Left lung (tissue), 10 donors: ENCODE results near the gene ITGB1. TPM values are rescaled to one million over a fixed set of nuclear protein-coding genes. Genes with fewer than 3 reads are reported as not detected.
"Not testable (repeated sequence)": the region's sequence is repeated elsewhere in the genome, so short reads cannot be mapped to it uniquely, and the experiment has no call there.

ENCODE experiments used
- ATAC-seq: fragments of 200-7000 bp; cut with Tn5 transposase; one replicate; pipeline ENCODE4 v1.9.1; 2020; ENCODE audit warnings: moderate library complexity
- DNase-seq, 4 donors: peaks; one replicate each; pipeline ENCODE4 v3.0.0-alpha.2; 2013 to 2020
- H3K27ac ChIP-seq, 2 donors: fragments of 200-600 bp; sonication (generic) in 1 of 2; one replicate each; pipeline versions ENCODE4 v1.5.0 to v1.8.0; 2020 to 2021
- H3K27me3 ChIP-seq, 2 donors: fragments of 200-600 bp; sonication (generic) in 1 of 2; one replicate each; pipeline versions ENCODE4 v1.5.0 to v1.8.0; 2020 to 2021
- H3K36me3 ChIP-seq, 2 donors: fragments of 200-600 bp; sonication (generic) in 1 of 2; one replicate each; pipeline versions ENCODE4 v1.5.0 to v1.8.0; 2020 to 2021
- H3K4me1 ChIP-seq, 2 donors: fragments of 200-600 bp; one replicate each; pipeline ENCODE4 v1.8.0; 2021
- H3K4me3 ChIP-seq, 2 donors: fragments of 200-600 bp; sonication (generic) in 1 of 2; one replicate each; pipeline versions ENCODE4 v1.5.0 to v1.8.0; 2020 to 2021; ENCODE audit warnings: mild to moderate bottlenecking in 1 of 2
- H3K9me3 ChIP-seq, 2 donors: fragments of 200-600 bp; sonication (generic) in 1 of 2; one replicate each; pipeline versions ENCODE4 v1.5.0 to v1.8.0; 2020 to 2021
- intact Hi-C, 2 donors: fragments of 100-400 bp; cut with DNase I; formaldehyde crosslinking; loops; one replicate each; pipeline versions ENCODE4 v1.11.2 to v1.14.2; 2022
- polyA plus RNA-seq, 6 donors: library from polyadenylated mRNA; unstranded; fragments of 120-200 nt; gene quantifications; one replicate each; pipeline ENCODE4 v1.2.1, GENCODE V29; 2013; ENCODE audit not compliant: insufficient read length in 6 of 6
- total RNA-seq, 2 donors: library from RNA; stranded (reverse); fragmentation: NEBNext Ultra II Directional; extraction: Animal tissue kit (Norgen Biotek cat#: 25700); gene quantifications; one replicate each; pipeline ENCODE4 v1.2.1, GENCODE V29; 2021
- TF ChIP-seq, protein P1 (sequence below), 2 donors: fragments of 200-600 bp; sonication (generic) in 1 of 2; IDR thresholded peaks; one replicate each; pipeline versions ENCODE4 v1.5.0 to v1.8.0; 2021; ENCODE audit warnings: antibody characterized with exemption in 2 of 2
- donor health status: DM: no; HTN: yes; CAD: no.
- donor health status: DM: no; HTN: no; CAD: no.

The ITGB1 gene
- total and polyA plus RNA-seq, 8 donors = 460 to 642 (median 504) TPM

- H3K27me3 ChIP-seq = no peaks in the 10 kb centered on the region
- TF ChIP-seq, protein P1, sequence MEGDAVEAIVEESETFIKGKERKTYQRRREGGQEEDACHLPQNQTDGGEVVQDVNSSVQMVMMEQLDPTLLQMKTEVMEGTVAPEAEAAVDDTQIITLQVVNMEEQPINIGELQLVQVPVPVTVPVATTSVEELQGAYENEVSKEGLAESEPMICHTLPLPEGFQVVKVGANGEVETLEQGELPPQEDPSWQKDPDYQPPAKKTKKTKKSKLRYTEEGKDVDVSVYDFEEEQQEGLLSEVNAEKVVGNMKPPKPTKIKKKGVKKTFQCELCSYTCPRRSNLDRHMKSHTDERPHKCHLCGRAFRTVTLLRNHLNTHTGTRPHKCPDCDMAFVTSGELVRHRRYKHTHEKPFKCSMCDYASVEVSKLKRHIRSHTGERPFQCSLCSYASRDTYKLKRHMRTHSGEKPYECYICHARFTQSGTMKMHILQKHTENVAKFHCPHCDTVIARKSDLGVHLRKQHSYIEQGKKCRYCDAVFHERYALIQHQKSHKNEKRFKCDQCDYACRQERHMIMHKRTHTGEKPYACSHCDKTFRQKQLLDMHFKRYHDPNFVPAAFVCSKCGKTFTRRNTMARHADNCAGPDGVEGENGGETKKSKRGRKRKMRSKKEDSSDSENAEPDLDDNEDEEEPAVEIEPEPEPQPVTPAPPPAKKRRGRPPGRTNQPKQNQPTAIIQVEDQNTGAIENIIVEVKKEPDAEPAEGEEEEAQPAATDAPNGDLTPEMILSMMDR (IDR thresholded peaks at IDR 0.05) = no peak
- DNase-seq (no peak), ATAC-seq (no peak)
- H3K27ac ChIP-seq = no peak overlapping the region
- intact Hi-C loops = no loop called here
- H3K4me1 ChIP-seq = no peaks in the 10 kb centered on the region
- H3K36me3 ChIP-seq = peaks cover 0 to 80% of the 10 kb centered on the region in 2 donors
- no peaks in the 10 kb centered on the region for H3K9me3 ChIP-seq
- no peak overlapping the region for H3K4me3 ChIP-seq
These were observed 48.6 kb downstream of the ITGB1 start for GRCh38 chr10:32909456-32909855.

GRCh38 chr10:32906595-32906994, 51.4 kb downstream of the ITGB1 start:
- no peaks in the 10 kb centered on the region for H3K27me3 ChIP-seq
- H3K4me3 ChIP-seq = no peak overlapping the region
- peaks cover 0 to 85% of the 10 kb centered on the region in 2 donors for H3K36me3 ChIP-seq
- ATAC-seq = no peak
- TF ChIP-seq, protein P1 (IDR thresholded peaks at IDR 0.05) = no peak
- no peak for DNase-seq
- H3K9me3 ChIP-seq = no peaks in the 10 kb centered on the region
- H3K27ac ChIP-seq = no peak overlapping the region
- intact Hi-C loops = no loop called here
- no peaks in the 10 kb centered on the region for H3K4me1 ChIP-seq

DNA sequence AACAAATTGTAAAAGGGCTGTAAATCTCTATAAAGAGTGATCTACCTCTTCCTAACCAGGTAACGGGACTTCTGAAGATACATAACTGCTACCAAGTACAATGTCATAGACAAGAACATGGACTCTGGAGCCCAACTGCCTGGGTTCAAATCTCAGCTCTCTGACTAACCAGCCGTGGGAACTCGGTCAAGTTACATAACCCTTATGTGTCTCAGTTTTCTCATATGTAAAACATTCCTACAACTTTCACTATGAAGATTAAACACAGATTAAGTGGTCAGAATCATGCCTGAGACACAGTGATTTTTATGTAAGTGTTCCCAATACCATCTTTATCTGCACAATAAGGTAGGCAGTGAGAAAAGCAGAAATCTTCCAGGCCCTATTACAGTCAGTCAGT, 52.6 kb downstream of the ITGB1 start:
- ATAC-seq (no peak), DNase-seq (no peak)
- H3K36me3 ChIP-seq = peaks cover 0 to 77% of the 10 kb centered on the region in 2 donors
- intact Hi-C loops = no loop called here
- no peaks in the 10 kb centered on the region for H3K27me3 ChIP-seq
- H3K9me3 ChIP-seq = no peaks in the 10 kb centered on the region
- no peaks in the 10 kb centered on the region for H3K4me1 ChIP-seq
- H3K4me3 ChIP-seq = no peak overlapping the region
- no peak overlapping the region for H3K27ac ChIP-seq
- TF ChIP-seq, protein P1 (IDR thresholded peaks at IDR 0.05) = no peak

DNA sequence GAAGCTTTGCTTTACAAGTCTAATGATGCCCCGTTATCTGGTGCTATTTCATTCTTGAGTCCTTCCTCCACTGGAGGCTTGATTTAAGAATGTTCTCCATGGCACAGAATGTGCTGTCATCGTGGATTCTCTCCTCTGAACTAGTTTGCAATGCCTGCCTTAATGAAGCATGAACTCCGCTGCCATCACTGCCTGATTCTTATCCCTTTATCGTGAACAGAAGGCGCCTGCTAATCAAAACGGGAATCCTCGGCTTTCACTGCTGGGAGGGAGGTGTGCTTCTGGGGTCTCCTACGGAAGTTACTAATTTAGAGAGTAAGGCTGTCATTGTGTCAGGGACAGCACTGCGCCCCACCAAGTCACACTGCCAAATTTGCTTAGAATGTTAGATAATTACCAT, 56.2 kb downstream of the ITGB1 start:
- H3K4me3 ChIP-seq = no peak overlapping the region
- H3K27ac ChIP-seq = no peak overlapping the region
- DNase-seq (no peak), ATAC-seq (no peak)
- TF ChIP-seq, protein P1 (IDR thresholded peaks at IDR 0.05) = no peak
- no peaks in the 10 kb centered on the region for H3K4me1 ChIP-seq
- H3K27me3 ChIP-seq = no peaks in the 10 kb centered on the region
- peaks cover 0 to 76% of the 10 kb centered on the region in 2 donors for H3K36me3 ChIP-seq
- no peaks in the 10 kb centered on the region for H3K9me3 ChIP-seq
- intact Hi-C loops = no loop called here

DNA sequence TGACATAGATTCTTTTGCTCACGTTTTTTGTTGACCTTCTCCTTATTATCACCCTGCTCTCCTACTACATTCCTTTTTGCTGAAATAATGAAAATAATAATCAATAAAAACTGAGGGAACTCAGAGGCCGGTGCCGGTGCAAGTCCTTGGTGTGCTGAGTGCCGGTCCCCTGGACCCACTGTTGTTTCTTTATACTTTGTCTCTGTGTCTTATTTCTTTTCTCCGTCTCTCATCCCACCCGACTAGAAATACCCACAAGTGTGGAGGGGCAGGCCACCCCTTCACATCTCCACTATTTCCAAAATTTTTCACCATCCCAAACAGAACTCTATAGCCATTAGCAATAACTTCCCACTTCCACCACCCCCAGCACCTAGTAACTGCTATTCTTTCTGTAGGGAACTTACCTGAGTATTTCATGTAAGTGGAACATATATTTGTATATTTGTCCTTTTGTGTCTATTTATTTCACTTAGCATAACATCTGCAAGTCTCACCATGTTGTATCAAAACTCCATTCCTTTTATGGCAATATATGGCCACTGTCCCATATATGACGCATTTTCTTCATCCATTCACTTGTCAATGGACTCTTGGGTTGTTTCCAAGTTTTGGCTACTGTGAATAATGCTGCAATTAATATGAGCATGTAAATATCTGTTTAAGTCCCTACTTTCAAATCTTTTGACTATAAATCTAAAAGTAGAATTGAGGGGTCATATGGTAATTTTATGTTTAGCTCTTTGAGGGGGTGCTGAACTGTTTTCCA, 62.6 kb downstream of the ITGB1 start:
- H3K9me3 ChIP-seq, DNase-seq, H3K27me3 ChIP-seq, H3K27ac ChIP-seq, H3K4me3 ChIP-seq, intact Hi-C loops, H3K4me1 ChIP-seq, ATAC-seq: not testable (repeated sequence)
- H3K36me3 ChIP-seq = peaks cover 0 to 41% of the 10 kb centered on the region in 2 donors
